GM12801 (cell line): ENCODE data around the gene SHC4.

Experiments
- CTCF ChIP-seq: IDR thresholded peaks from one replicate; pipeline ENCODE4 v1.5.1; 2011; ENCODE audit warnings: control low read depth; ENCODE audit not compliant: insufficient read length; ENCODE audit errors: extremely low read depth

Gene SHC4

DNA sequence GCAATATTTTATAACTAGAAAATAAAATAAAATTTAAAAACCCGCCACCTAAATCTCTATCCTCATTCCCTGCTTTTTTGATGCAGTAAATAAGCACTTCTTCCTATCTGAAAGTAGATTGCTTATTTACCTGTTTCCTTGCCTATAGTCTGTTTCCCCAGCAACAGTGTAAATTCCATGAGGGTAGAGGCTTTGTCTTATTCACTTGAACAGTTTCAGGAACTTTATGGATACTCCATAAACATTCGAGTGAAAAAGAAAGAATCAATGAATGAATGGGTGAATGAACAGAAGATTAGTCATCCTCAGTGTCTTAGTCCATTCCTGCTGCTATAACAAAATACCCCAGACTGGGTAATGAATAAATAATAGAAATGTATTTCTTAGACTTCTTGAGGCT lies 41.7 kb downstream of the SHC4 start:
- no peak for TF ChIP-seq CTCF

DNA sequence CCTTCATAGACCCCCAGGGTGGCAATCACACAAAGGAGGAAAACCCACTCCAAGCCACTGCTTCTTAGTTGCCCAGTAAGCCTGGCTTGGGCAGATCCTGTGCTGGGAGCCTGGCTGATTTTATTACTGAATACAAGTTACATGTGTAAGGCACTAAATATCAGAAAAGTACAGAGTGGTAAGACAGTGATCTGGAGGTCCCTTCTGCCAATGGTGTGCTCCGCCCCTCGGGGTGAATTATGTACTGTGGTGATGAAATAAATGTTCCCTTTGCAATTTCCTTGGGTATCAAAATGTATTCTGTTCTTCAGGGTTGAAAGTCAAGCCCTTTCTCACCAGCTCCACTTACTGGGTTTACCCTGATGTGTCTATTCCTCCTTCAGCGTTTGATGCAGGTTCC lies 47.0 kb downstream of the SHC4 start:
- no peak for TF ChIP-seq CTCF

- no peak for TF ChIP-seq CTCF
Observed at GRCh38 chr15:48915861-48916260, 47.9 kb downstream of the SHC4 start.

- no peak for TF ChIP-seq CTCF
Observed at GRCh38 chr15:48914717-48915116, 49.0 kb downstream of the SHC4 start.

DNA sequence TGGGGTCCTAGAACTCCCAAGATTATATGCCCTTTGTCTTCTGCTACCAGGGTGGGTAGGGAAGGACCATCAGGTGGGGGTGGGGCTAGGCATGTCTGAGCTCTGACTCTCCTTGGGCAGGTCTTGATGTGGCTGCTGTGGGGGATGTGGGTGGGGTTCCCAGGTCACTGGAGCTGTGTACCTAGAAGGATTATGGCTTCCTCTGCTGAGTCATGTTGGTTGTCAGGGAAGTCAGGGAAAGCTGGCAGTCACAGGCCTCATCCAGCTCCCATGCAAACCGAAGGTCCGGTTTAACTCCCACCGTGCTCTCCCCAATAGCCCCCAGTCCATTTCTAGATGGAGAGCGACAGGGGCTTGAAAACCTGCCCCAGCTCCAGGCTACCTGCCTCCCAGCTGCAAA lies 50.6 kb downstream of the SHC4 start:
- TF ChIP-seq CTCF, result no peak

GRCh38 chr15:48905847-48906246 lies 57.9 kb downstream of the SHC4 start:
- TF ChIP-seq CTCF, result no peak

- TF ChIP-seq CTCF, result no peak
Observed at GRCh38 chr15:48905216-48905615, 58.5 kb downstream of the SHC4 start.

- no peak for TF ChIP-seq CTCF
Observed at GRCh38 chr15:48904758-48905157, 59.0 kb downstream of the SHC4 start.
